Frontal cortex (tissue), 4 donors: ENCODE data around the gene DCTD. TPM values are rescaled to one million over a fixed set of nuclear protein-coding genes. Genes with fewer than 3 reads are reported as not detected.
"Not testable (repeated sequence)": the region's sequence is repeated elsewhere in the genome, so short reads cannot be mapped to it uniquely, and the experiment has no call there.

Experiments
- DNase-seq, 2 donors: peaks; one replicate each; pipeline ENCODE4 v3.0.0; 2012; ENCODE audit warnings: low spot score in 2 of 2
- FAIRE-seq: peaks from 2 replicates; lab custom pipeline; 2012; peaks lifted over from hg19 to GRCh38; lab: Jason Lieb, UNC
- total RNA-seq: library from RNA; depleted of rRNA; stranded (reverse); fragments of >200 nt; gene quantifications from one replicate; pipeline ENCODE4 v1.2.3, GENCODE V29; 2014
- donor health status: control.
- donor health status: control.
- donor health status: control.

Gene DCTD
- total RNA-seq, 1 donor from 2014 or later, result 24.9 TPM

DNA sequence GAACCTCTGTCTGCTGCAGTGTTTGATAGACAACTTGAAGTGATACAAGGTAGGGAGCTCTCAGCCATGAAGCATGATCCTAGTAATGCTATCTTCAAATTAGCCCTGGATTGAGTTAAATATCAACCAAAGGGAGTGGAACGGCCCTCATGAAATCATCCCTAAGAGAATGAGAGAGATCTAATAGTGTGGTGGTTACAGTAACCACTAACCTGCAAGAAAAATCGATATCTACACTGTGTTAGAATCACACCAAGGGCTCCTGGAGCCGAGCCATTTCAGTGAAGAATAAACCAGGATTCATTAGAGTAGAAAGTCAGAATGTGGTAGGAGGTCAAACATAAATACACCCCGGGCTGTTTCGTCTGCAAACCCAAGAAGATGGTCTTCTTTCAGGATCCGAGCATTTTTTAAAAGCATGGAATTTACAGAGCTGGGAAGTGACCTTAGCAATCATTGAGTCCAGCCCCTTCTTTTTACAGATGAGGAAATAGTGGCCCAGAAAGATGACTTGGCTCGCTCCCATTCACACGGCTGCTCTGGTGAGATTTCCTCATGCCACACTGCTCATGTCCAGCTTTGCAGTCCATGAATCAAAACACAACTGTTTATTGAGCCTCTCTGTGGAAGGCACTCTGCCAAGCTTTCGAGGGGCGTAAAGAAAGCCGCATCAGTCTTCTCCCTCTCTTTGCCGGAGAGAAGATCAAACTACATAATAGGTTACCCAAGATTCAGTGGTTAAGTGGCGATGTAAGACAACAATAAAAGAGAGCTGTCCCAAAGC is 5.5 kb upstream of the DCTD start:
- DNase-seq (no peak), FAIRE-seq (no peak)

- FAIRE-seq, result no peak
These were observed 4.4 kb upstream of the DCTD start for GRCh38 chr4:182921608-182922007.

GRCh38 chr4:182920676-182921075 is 3.5 kb upstream of the DCTD start:
- no peak for DNase-seq
- no peak for FAIRE-seq

More at GRCh38 chr4:182921608-182922007, 4.4 kb upstream of the DCTD start:
- DNase-seq, result no peak

GRCh38 chr4:182918791-182919302 is 1.7 kb upstream of the DCTD start:
- FAIRE-seq, result no peak
- no peak for DNase-seq

GRCh38 chr4:182918044-182918607 is 940 bp upstream of the DCTD start:
- FAIRE-seq (no peak), DNase-seq (no peak)

- FAIRE-seq (no peak), DNase-seq (peak in 1 of 2 donors; percentile 36)
These were observed 554 bp downstream of the DCTD start for GRCh38 chr4:182916483-182917181.

DNA sequence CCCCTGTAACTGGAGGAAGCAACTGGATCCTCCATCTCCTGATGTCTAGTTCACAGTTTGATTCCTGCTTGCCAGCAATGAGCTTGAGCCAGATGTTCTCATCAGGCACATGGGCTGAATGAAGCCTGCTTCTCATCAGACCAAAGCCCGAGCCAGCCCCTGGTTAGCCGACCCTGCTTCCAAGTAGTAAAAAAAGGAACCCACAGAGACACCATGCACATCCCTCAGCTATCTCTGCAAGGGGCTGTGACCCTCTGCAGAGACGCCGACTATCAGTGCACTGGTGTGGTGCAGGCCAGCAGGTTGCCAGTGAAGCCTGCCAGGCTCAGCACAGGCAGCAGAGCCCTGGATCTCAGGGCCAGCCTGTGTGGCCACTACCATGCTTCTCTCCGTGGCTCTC is 2.8 kb downstream of the DCTD start:
- FAIRE-seq (no peak), DNase-seq (no peak)

DNA sequence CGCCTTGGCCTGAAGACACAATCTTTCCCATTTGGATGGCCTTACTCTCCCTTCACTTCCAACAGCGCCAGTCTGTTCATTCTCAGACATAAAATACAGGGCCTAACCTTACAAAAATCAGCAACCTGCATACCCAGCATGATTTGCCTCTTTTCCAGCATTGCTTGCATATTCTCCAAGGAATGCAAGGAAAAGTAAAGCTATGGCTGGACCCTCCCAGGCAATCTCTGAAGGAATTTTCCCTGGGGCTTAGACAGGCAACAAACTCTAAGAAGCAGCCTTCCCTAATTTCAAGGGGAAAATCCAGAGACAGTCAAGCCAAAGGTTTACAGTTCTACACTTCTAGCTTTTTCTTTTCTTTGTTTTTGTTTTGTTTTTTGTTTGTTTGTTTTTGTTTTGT is 3.6 kb downstream of the DCTD start:
- DNase-seq (no peak), FAIRE-seq (no peak)

DNA sequence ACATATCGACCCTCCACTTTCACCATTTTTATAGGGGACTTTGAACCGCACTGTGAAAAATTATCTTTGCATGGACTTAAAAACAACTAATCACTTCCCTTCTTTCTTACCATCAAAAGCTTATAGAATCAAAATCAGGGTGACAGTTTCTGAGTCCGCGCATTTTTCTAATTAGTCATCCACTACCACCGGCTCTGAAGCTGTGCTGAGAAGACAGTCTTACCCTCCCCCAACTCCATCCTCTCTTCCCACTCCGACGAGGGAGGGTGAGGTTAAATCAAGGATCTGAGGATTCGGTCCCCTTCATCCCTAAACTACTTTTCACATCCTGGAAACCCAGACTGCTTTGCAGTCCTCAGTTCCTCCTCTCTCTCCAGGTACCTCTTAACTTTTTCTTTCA is 4.2 kb downstream of the DCTD start:
- DNase-seq, result no peak
- FAIRE-seq, result no peak

DNA sequence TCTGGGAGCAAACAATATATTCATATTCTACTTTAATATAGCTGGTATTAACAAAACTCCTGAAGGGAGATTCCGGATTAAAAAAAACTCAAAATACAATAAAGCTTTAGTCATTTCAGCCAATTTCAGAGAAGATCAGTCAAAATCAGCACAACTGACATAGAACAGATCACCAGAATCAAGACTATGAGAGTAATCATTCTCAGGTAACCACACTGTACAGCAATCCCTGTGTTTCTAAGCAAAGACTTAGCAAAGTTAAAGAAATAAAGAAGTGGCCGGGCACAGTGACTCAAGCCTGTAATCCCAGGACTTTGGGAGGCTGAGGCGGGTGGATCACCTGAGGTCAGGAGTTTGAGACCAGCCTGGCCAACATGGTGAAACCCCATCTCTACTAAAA is 9.1 kb downstream of the DCTD start:
- DNase-seq (no peak), FAIRE-seq (no peak)

DNA sequence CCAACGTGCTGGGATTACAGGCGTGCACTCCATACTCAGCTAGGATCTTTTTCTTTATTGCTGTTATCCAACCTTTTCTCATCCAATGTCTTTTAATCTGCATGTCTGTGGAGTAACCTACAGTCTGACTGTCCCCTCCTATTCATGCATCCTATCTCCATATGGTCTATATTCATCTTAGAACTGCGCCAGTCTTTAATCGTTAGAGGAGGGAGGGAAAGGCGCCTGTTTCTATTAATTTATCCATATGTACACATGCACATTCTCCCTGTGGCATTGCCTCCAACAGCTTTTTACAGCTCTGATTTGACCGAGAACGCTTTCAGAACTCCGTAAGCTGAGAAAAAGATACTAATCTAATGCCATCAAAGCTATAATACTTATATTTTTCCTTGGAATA is 9.8 kb downstream of the DCTD start:
- FAIRE-seq, result no peak

GRCh38 chr4:182906786-182907185 is 10.4 kb downstream of the DCTD start:
- FAIRE-seq (no peak), DNase-seq (no peak)

More for the DNA sequence above, 9.8 kb downstream of the DCTD start:
- DNase-seq, result no peak

GRCh38 chr4:182905038-182905437 is 12.1 kb downstream of the DCTD start:
- DNase-seq (no peak), FAIRE-seq (no peak)

GRCh38 chr4:182904211-182904761 is 12.9 kb downstream of the DCTD start:
- no peak for DNase-seq

DNA sequence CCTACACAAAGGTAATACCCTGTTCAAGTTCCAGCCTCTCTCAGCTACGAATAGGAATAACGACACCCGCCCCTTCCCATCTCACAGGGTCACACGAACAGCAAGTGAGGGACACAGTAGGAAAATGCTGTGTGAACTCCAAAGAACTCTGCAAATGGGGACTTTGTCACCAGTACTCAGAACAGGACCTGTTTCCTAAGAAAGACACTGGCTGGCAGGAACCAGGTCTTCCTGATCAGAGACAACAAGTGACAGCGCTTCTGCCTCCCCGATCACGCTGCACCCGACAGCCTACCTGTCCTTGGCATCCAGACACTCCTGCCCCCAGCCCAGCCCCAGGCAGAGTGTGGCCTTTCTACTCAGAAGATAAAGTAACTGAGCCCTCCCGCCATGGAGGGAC is 14.2 kb downstream of the DCTD start:
- FAIRE-seq (no peak), DNase-seq (no peak)

More at GRCh38 chr4:182904211-182904761, 12.9 kb downstream of the DCTD start:
- FAIRE-seq, result no peak

GRCh38 chr4:182901337-182901736 is 15.8 kb downstream of the DCTD start:
- DNase-seq (no peak), FAIRE-seq (no peak)

- FAIRE-seq, DNase-seq: not testable (repeated sequence)
These were observed 17.2 kb downstream of the DCTD start for GRCh38 chr4:182900021-182900420.

DNA sequence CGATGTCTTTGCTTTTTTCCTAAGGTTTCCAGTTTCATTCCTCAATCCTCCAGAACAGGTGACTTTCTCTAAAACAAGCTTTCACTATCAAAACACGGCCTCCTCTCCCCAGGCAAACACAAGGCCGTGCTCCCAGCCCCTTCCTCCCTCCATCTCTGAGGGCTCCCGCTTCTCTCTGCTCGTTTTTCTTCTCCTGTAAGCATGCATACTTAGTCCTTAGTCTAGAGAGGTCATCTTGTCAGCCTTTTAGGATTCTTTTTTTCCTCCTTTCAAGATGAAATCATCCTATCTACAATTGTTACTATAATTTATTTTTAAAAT is 18.7 kb downstream of the DCTD start:
- no peak for FAIRE-seq
- DNase-seq, result no peak

GRCh38 chr4:182897601-182898478 is 19.3 kb downstream of the DCTD start:
- FAIRE-seq (no peak), DNase-seq (no peak)

GRCh38 chr4:182896421-182896820 is 20.8 kb downstream of the DCTD start:
- FAIRE-seq, result no peak

More at GRCh38 chr4:182896421-182896820, 20.8 kb downstream of the DCTD start:
- no peak for DNase-seq
